PFSK-1 (cell line): ENCODE data around the gene AUTS2.

Experiments used
- FOXP2 ChIP-seq: optimal IDR thresholded peaks from 2 replicates; pipeline ENCODE3; 2011; ENCODE audit warnings: borderline replicate concordance, control low read depth, inconsistent platforms; ENCODE audit not compliant: insufficient read depth; ENCODE audit errors: extremely low read length, extremely low read depth
- POLR2AphosphoS5 ChIP-seq: IDR thresholded peaks from 2 replicates; pipeline ENCODE4 v1.6.1; 2012; ENCODE audit warnings: low read depth, mild to moderate bottlenecking, control low read depth, low read length, moderate library complexity
- SIN3A ChIP-seq: IDR thresholded peaks from 2 replicates; pipeline ENCODE4 v1.6.1; 2012; ENCODE audit warnings: mild to moderate bottlenecking, low read length, moderate library complexity, borderline replicate concordance; ENCODE audit not compliant: insufficient read depth
- TAF1 ChIP-seq: IDR thresholded peaks from 2 replicates; pipeline ENCODE4 v1.6.1; 2012; ENCODE audit warnings: low read length, control low read depth, borderline replicate concordance; ENCODE audit not compliant: insufficient read depth
- TF ChIP-seq, protein P1 (sequence below), 2 experiments: IDR thresholded peaks; 2 replicates each; pipeline versions ENCODE4 v1.6.1 to v1.8.0; 2011 to 2012; ENCODE audit warnings: low read depth in 2 of 2, low read length in 2 of 2, control low read depth in 1 of 2, inconsistent platforms in 1 of 2, mild to moderate bottlenecking in 1 of 2, moderate library complexity in 1 of 2; ENCODE audit not compliant: insufficient read depth in 1 of 2

The AUTS2 gene

DNA sequence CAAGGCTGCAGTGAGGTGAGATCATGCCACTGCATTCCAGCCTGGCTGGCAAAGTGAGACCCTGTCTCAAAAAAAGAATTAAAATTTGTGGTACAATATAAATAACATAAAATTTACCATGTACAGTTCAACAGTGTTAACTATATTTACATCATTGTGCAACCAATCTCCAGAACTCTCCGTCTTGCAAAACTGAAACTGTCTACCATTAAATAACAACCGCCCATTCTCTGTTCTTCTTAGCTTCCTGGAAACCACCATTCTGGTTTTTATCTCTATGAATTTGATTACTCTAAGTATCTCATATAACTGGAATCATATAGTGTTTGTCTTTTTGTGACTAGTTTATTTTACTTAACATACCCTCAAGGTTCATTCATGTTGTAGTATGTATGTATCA lies 167.6 kb downstream of the AUTS2 start:
- TF ChIP-seq TAF1 (no peak), POLR2AphosphoS5 (no peak), SIN3A (no peak), FOXP2 (no peak)
- TF ChIP-seq, protein P1, sequence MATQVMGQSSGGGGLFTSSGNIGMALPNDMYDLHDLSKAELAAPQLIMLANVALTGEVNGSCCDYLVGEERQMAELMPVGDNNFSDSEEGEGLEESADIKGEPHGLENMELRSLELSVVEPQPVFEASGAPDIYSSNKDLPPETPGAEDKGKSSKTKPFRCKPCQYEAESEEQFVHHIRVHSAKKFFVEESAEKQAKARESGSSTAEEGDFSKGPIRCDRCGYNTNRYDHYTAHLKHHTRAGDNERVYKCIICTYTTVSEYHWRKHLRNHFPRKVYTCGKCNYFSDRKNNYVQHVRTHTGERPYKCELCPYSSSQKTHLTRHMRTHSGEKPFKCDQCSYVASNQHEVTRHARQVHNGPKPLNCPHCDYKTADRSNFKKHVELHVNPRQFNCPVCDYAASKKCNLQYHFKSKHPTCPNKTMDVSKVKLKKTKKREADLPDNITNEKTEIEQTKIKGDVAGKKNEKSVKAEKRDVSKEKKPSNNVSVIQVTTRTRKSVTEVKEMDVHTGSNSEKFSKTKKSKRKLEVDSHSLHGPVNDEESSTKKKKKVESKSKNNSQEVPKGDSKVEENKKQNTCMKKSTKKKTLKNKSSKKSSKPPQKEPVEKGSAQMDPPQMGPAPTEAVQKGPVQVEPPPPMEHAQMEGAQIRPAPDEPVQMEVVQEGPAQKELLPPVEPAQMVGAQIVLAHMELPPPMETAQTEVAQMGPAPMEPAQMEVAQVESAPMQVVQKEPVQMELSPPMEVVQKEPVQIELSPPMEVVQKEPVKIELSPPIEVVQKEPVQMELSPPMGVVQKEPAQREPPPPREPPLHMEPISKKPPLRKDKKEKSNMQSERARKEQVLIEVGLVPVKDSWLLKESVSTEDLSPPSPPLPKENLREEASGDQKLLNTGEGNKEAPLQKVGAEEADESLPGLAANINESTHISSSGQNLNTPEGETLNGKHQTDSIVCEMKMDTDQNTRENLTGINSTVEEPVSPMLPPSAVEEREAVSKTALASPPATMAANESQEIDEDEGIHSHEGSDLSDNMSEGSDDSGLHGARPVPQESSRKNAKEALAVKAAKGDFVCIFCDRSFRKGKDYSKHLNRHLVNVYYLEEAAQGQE (IDR thresholded peaks at IDR 0.05; ENCODE audit: insufficient read depth in 1 of 2, low read depth in 2 of 2, low read length in 2 of 2), result no peak

DNA sequence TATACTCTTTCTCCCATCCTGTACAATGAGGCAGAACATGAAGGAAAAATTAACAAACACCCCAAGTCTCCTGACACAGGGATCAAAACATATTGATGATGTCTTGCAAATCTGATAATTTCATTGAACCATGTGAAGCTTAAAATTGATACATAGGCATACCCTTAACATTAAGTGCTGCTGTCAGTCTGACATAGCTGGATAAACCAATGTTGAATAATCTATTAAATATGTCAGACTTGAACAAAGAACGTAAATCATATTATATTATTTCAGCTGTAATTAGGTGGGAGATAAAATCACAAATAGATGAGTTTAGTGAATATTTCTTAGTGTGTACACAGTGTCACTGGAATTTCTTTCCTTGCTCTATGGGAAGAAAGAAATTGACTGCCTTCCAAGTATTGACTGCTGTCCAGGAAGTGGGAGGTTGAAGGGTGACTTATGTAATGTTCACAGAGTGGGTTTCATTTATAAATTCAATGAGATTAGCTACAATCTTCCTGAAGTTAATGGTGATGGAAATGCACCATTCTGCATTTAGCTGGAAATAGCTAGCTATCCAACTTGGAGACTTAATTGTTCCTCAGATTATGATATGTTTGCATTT lies 170.8 kb downstream of the AUTS2 start:
- TF ChIP-seq TAF1 (no peak), POLR2AphosphoS5 (no peak), SIN3A (no peak), FOXP2 (no peak)
- TF ChIP-seq, protein P1 (IDR thresholded peaks at IDR 0.05; ENCODE audit: insufficient read depth in 1 of 2, low read depth in 2 of 2, low read length in 2 of 2), result no peak

DNA sequence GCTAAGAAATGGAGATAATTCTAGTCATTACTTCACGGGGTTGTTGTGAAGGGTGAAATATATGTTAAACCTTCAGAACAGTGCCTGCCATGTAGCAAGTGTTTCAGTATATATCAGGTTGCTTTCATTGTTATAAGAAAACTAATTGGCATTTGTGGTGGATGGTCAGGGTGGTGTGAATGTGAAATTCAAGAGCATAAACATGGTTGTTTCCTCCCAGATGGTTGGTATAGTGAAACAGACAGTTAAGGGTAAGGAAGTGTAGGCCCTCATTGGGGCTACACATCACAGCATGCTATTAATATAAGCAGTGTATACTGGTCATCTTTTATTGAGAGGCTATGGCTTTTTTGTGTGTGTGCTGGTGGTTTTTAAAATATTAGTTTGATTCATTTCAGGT lies 171.6 kb downstream of the AUTS2 start:
- no peak for TF ChIP-seq TAF1
- TF ChIP-seq, protein P1 (IDR thresholded peaks at IDR 0.05; ENCODE audit: insufficient read depth in 1 of 2, low read depth in 2 of 2, low read length in 2 of 2), result no peak
- no peak for TF ChIP-seq SIN3A
- TF ChIP-seq FOXP2, result no peak
- no peak for TF ChIP-seq POLR2AphosphoS5

DNA sequence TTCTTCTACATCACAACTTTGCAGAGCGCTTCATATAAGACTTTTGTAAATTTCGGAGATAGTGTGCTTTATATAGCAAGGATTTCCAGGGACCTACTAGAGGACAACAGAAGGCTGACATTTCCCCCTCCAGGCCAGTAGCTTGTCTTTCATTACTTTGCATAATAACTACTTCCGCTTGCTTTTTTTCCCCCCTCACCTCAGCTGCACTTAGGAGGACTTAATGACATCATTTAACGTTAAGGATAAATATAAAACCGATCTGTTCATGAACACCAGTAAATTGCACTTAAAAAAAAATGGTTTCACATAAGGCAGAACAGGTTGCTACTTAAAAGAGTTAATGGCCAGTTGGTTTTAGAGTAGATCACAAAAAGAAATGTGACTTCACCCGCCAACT lies 172.3 kb downstream of the AUTS2 start:
- TF ChIP-seq, protein P1 (IDR thresholded peaks at IDR 0.05; ENCODE audit: insufficient read depth in 1 of 2, low read depth in 2 of 2, low read length in 2 of 2), result no peak

DNA sequence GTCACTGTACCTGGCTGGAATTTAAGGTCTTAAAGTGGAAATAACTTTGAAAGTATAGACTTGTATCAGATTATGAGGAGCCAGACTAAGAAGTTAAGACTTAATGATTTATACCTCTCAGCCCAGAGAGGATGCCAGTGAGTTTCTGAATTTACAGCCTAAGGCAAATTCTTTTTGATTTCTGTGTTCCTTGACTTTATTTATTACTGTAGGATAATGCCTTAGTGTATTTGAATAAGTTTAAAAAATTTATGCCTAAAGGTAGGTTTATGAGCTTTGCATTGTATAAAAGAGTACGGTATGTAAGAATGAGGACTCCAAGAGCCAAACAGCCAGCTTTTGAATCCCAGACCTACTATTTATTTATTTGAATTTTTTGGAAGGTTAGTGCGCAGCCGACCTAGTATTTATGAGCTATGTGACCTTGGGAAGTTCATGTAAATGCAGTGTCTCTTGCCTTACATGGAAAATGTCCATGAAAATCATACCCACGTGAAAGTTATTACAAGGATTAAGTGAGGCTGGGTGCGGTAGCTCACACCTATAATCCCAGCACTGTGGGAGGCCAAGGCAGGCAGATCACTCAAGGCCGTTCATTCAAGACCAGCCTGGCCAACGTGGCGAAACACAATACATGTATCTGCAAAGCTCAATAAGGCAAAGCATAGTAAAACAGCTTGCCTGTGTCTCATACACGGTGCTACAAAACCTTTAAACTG lies 174.6 kb downstream of the AUTS2 start:
- TF ChIP-seq SIN3A (no peak), POLR2AphosphoS5 (no peak)
- TF ChIP-seq, protein P1 (IDR thresholded peaks at IDR 0.05; ENCODE audit: insufficient read depth in 1 of 2, low read depth in 2 of 2, low read length in 2 of 2), result no peak
